Stimulated activated effector memory CD8-positive, alpha-beta T cell treated with anti-CD3 and anti-CD28 coated beads, Interleukin-12 subunit alpha, Interleukin-12 subunit beta, amount 100 ng/mL, for 72 hours (primary cell): ENCODE results near the gene CDH22.

Experiments used
- ATAC-seq: fragments of 150-1000 bp; cut with Tn5 transposase; 2 replicates; pipeline ENCODE4 v1.10.0; 2021
- DNase-seq, 2 donors: peaks; one replicate each; pipeline ENCODE4 v3.0.0; 2021 to 2022; ENCODE audit warnings: low spot score in 2 of 2
- H3K27ac Mint-ChIP-seq: one replicate; pipeline ENCODE4 v1.8.0; 2022; ENCODE audit warnings: mild to moderate bottlenecking, mixed read lengths
- H3K36me3 Mint-ChIP-seq: one replicate; pipeline ENCODE4 v1.8.0; 2022; ENCODE audit warnings: mild to moderate bottlenecking, mixed read lengths
- H3K4me1 Mint-ChIP-seq: one replicate; pipeline ENCODE4 v1.8.0; 2022; ENCODE audit warnings: mixed read lengths
- H3K4me3 Mint-ChIP-seq: one replicate; pipeline ENCODE4 v1.8.0; 2022; ENCODE audit warnings: mild to moderate bottlenecking, mixed read lengths
- H3K9me3 Mint-ChIP-seq: one replicate; pipeline ENCODE4 v1.8.0; 2022; ENCODE audit warnings: mixed read lengths

The CDH22 gene

GRCh38 chr20:46169245-46170171 lies 138.8 kb downstream of the CDH22 start:
- no peaks in the 10 kb centered on the region for H3K36me3 Mint-ChIP-seq
- DNase-seq (no peak), ATAC-seq (no peak)
- H3K4me1 Mint-ChIP-seq, result peaks cover 10% of the 10 kb centered on the region
- H3K4me3 Mint-ChIP-seq, result no peak overlapping the region
- H3K9me3 Mint-ChIP-seq, result no peaks in the 10 kb centered on the region
- no peak overlapping the region for H3K27ac Mint-ChIP-seq

- H3K9me3 Mint-ChIP-seq, result no peaks in the 10 kb centered on the region
- no peaks in the 10 kb centered on the region for H3K36me3 Mint-ChIP-seq
- H3K4me3 Mint-ChIP-seq, result no peak overlapping the region
Measured at GRCh38 chr20:46168438-46168837, 139.9 kb downstream of the CDH22 start.

GRCh38 chr20:46167080-46167479 lies 141.2 kb downstream of the CDH22 start:
- ATAC-seq, result no peak
- no peak for DNase-seq
- Mint-ChIP-seq H3K9me3 (no peaks in the 10 kb centered on the region), H3K36me3 (no peaks in the 10 kb centered on the region), H3K4me3 (no peak overlapping the region), H3K27ac (no peak overlapping the region), H3K4me1 (peaks cover 10% of the 10 kb centered on the region)

More at GRCh38 chr20:46168438-46168837, 139.9 kb downstream of the CDH22 start:
- ATAC-seq (no peak), DNase-seq (no peak)
- Mint-ChIP-seq H3K27ac (no peak overlapping the region), H3K4me1 (peaks cover 10% of the 10 kb centered on the region)

- ATAC-seq, result no peak
- no peaks in the 10 kb centered on the region for H3K9me3 Mint-ChIP-seq
- DNase-seq, result no peak
- no peaks in the 10 kb centered on the region for H3K36me3 Mint-ChIP-seq
- H3K4me1 Mint-ChIP-seq, result no peaks in the 10 kb centered on the region
- H3K27ac Mint-ChIP-seq, result no peak overlapping the region
- H3K4me3 Mint-ChIP-seq, result no peak overlapping the region
Measured at GRCh38 chr20:46164254-46164653, 144.0 kb downstream of the CDH22 start.

GRCh38 chr20:46161921-46162320 lies 146.4 kb downstream of the CDH22 start:
- H3K9me3 Mint-ChIP-seq, result no peaks in the 10 kb centered on the region
- no peaks in the 10 kb centered on the region for H3K4me1 Mint-ChIP-seq
- ATAC-seq, result no peak
- no peak overlapping the region for H3K27ac Mint-ChIP-seq
- no peak for DNase-seq
- H3K4me3 Mint-ChIP-seq, result no peak overlapping the region
- no peaks in the 10 kb centered on the region for H3K36me3 Mint-ChIP-seq

- DNase-seq (no peak), ATAC-seq (no peak)
- H3K9me3 Mint-ChIP-seq, result no peaks in the 10 kb centered on the region
- no peak overlapping the region for H3K4me3 Mint-ChIP-seq
- H3K36me3 Mint-ChIP-seq, result no peaks in the 10 kb centered on the region
- H3K4me1 Mint-ChIP-seq, result no peaks in the 10 kb centered on the region
- H3K27ac Mint-ChIP-seq, result no peak overlapping the region
Measured at GRCh38 chr20:46160661-46161060, 147.6 kb downstream of the CDH22 start.

GRCh38 chr20:46159101-46159897 lies 149.0 kb downstream of the CDH22 start:
- Mint-ChIP-seq H3K4me1 (no peaks in the 10 kb centered on the region), H3K27ac (no peak overlapping the region), H3K9me3 (no peaks in the 10 kb centered on the region), H3K4me3 (no peak overlapping the region), H3K36me3 (no peaks in the 10 kb centered on the region)
- DNase-seq, result no peak
- ATAC-seq, result peak; percentile 61

- DNase-seq (no peak), ATAC-seq (no peak)
- Mint-ChIP-seq H3K4me3 (no peak overlapping the region), H3K4me1 (no peaks in the 10 kb centered on the region), H3K36me3 (no peaks in the 10 kb centered on the region), H3K27ac (no peak overlapping the region), H3K9me3 (no peaks in the 10 kb centered on the region)
Measured at GRCh38 chr20:46158476-46158987, 149.8 kb downstream of the CDH22 start.

- Mint-ChIP-seq H3K36me3 (no peaks in the 10 kb centered on the region), H3K9me3 (no peaks in the 10 kb centered on the region), H3K4me3 (no peak overlapping the region), H3K27ac (no peak overlapping the region), H3K4me1 (no peaks in the 10 kb centered on the region)
- DNase-seq (no peak), ATAC-seq (no peak)
Measured at GRCh38 chr20:46157625-46158024, 150.7 kb downstream of the CDH22 start.

- H3K4me3 Mint-ChIP-seq, result no peak overlapping the region
Measured at GRCh38 chr20:46157076-46157592, 151.2 kb downstream of the CDH22 start.

GRCh38 chr20:46156065-46156464 lies 152.2 kb downstream of the CDH22 start:
- no peaks in the 10 kb centered on the region for H3K4me1 Mint-ChIP-seq
- no peaks in the 10 kb centered on the region for H3K9me3 Mint-ChIP-seq
- no peak overlapping the region for H3K27ac Mint-ChIP-seq
- H3K4me3 Mint-ChIP-seq, result no peak overlapping the region
- ATAC-seq (no peak), DNase-seq (no peak)
- H3K36me3 Mint-ChIP-seq, result no peaks in the 10 kb centered on the region

More at GRCh38 chr20:46157076-46157592, 151.2 kb downstream of the CDH22 start:
- ATAC-seq (no peak), DNase-seq (no peak)
- no peaks in the 10 kb centered on the region for H3K9me3 Mint-ChIP-seq
- no peaks in the 10 kb centered on the region for H3K4me1 Mint-ChIP-seq
- no peaks in the 10 kb centered on the region for H3K36me3 Mint-ChIP-seq
- H3K27ac Mint-ChIP-seq, result no peak overlapping the region

- Mint-ChIP-seq H3K27ac (no peak overlapping the region), H3K9me3 (no peaks in the 10 kb centered on the region), H3K4me1 (no peaks in the 10 kb centered on the region), H3K36me3 (no peaks in the 10 kb centered on the region), H3K4me3 (no peak overlapping the region)
- ATAC-seq, result no peak
- DNase-seq, result no peak
Measured at GRCh38 chr20:46154796-46155195, 153.5 kb downstream of the CDH22 start.

GRCh38 chr20:46154305-46154704 lies 154.0 kb downstream of the CDH22 start:
- Mint-ChIP-seq H3K4me3 (no peak overlapping the region), H3K36me3 (no peaks in the 10 kb centered on the region), H3K4me1 (no peaks in the 10 kb centered on the region), H3K27ac (no peak overlapping the region), H3K9me3 (no peaks in the 10 kb centered on the region)
- ATAC-seq (no peak), DNase-seq (no peak)

GRCh38 chr20:46152824-46153586 lies 155.3 kb downstream of the CDH22 start:
- Mint-ChIP-seq H3K27ac (no peak overlapping the region), H3K9me3 (no peaks in the 10 kb centered on the region), H3K4me3 (no peak overlapping the region), H3K4me1 (no peaks in the 10 kb centered on the region), H3K36me3 (no peaks in the 10 kb centered on the region)
- DNase-seq, result no peak
- no peak for ATAC-seq

- H3K9me3 Mint-ChIP-seq, result no peaks in the 10 kb centered on the region
- DNase-seq (no peak), ATAC-seq (peak; percentile 24)
- H3K4me3 Mint-ChIP-seq, result no peak overlapping the region
- H3K4me1 Mint-ChIP-seq, result no peaks in the 10 kb centered on the region
- H3K36me3 Mint-ChIP-seq, result no peaks in the 10 kb centered on the region
- H3K27ac Mint-ChIP-seq, result no peak overlapping the region
Measured at GRCh38 chr20:46151936-46152335, 156.4 kb downstream of the CDH22 start.
